HG03571 (cell line): Measurements from ENCODE around the gene APOLD1.
"Not testable (repeated sequence)": the region's sequence is repeated elsewhere in the genome, so short reads cannot be mapped to it uniquely, and the experiment has no call there.

ENCODE experiments used
- ATAC-seq: cut with Tn5 transposase; IDR thresholded peaks from one replicate; pipeline ENCODE4 v1.9.1; 2021; ENCODE audit not compliant: unreplicated experiment

APOLD1 gene

DNA sequence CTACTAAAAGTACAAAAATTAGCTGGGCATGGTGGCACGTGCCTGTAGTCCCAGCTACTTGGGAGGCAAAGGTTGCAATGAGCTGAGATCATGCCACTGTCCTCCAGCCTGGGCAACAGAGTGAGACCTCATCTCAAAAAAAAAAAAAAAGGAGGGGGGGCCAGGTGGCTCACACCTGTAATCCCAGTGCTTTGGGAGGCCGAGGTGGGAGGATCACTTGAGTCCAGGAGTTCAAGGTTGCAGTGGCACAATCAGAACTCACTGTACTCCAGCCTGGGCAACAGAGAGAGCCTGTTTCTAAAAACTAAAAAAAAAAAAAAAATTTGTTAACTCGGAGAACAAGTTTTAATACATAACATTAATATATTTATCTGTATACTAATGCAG, 22.1 kb downstream of the APOLD1 start:
- ATAC-seq = not testable (repeated sequence)

GRCh38 chr12:12807970-12808702, 22.7 kb downstream of the APOLD1 start:
- peak; percentile 70 for ATAC-seq

DNA sequence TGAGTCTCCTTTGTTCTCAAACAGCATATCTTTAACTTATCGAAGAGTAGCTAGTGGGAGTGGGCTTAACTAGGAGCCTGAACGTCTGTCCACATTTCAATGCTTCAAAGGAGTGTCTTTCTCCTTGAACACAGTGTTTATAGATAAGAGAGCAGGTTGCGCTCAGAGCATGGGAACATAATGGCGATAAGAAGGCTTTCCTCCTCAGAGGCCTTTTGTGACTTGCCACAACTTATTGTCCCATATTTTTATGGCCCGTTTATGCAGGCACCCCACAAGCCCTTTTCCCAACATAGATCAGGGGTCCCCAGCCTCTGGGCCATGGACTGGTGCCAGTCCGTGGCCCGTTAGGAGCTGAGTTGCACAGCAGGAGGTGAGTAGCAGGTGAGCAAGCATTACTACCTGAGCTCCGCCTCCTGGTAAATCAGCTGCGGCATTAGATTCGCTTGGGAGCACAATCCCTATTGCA, 25.1 kb downstream of the APOLD1 start:
- ATAC-seq = no peak

- no peak for ATAC-seq
Measured at GRCh38 chr12:12811343-12811742, 25.9 kb downstream of the APOLD1 start.

- ATAC-seq = no peak
Measured at GRCh38 chr12:12812174-12812573, 26.7 kb downstream of the APOLD1 start.

DNA sequence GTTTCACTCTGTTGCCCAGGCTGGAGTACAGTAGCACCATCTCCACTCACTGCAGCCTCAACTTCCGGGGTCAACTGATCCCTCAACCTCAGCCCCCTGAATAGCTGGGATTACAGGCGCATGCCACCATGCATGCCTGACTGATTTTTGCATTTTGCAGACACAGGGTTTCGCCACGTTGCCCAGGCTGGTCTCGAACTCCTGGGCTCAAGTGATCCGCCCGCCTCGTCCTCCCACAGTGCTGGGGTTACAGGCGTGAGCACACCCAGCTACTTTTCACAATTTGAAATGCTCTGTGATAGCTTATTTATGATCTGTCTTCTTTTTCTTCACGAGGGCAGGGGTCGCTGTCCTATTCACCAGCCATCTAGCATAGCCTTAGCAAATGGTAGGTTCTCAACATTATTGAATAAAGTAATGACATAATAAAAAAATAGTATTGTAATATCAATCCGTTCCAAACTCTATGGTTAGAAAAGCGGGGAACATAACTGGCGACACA, 27.2 kb downstream of the APOLD1 start:
- peak; percentile 1 for ATAC-seq

- peak; percentile 84 for ATAC-seq
Measured at GRCh38 chr12:12813120-12814101, 28.0 kb downstream of the APOLD1 start, which contains the start of gene DDX47. TSS of gene DDX47 (plus strand) at chr12:12813346. CDS start at chr12:12813368, 22 bp downstream.

DNA sequence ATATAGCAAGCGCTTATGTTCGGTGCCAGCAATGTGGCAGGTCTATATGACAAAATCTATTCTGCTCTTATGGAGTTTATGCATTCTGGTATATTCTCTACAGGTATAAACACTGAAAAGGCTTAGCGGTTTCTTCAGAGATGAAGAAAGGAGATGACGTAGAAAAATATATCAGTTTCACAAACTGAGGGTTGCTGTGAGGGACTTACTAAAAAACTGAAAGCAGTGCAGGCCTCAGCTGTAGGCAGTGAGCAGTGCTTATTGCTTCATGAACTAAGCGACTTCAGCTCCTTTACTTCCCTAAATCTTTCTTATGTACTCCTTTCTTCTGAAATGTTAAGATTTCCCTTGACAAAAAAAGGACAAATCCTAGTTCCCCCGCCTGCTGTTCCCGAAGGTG, 32.2 kb downstream of the APOLD1 start:
- no peak for ATAC-seq

DNA sequence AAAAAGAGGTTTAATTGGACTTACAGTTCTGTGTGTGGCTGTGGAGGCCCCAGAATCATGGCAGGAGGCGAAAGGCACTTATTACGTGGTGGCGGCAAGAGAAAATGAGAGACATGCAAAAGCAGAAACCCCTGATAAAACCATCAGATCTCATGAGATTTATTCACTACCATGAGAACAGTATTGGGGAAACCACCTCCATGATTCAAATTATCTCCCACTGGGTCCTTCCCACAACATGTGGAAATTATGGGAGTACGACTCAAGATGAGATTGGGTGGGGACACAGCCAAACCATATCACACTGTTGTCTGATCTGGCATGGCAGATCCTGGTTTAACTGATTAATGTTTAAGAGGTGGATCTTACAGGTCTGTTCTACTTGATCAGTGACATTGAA, 33.2 kb downstream of the APOLD1 start:
- ATAC-seq = no peak

DNA sequence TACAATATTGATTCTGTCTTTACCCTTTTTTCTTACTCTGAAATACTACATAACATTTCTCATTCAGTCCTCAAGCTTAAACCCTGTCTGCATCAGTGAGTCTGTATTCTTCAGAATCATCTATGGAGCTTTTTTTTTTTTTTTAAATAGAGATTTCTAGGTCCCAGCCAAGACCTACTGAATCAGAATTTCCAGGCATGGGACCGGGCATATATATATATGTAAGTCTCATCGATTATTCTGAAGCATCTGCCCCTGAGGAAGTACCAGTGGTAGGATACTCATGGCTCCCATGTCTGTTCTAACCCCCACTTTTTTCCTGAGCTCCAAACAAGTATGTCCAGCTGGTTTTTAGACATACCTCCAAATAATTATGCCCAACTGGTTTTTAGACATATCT, 33.8 kb downstream of the APOLD1 start:
- ATAC-seq = no peak

- no peak for ATAC-seq
Measured at GRCh38 chr12:12819752-12820311, 34.4 kb downstream of the APOLD1 start.

- ATAC-seq = not testable (repeated sequence)
Measured at GRCh38 chr12:12820376-12820775, 34.9 kb downstream of the APOLD1 start.

- peak; percentile 69 for ATAC-seq
Measured at GRCh38 chr12:12821975-12822374, 36.5 kb downstream of the APOLD1 start.

DNA sequence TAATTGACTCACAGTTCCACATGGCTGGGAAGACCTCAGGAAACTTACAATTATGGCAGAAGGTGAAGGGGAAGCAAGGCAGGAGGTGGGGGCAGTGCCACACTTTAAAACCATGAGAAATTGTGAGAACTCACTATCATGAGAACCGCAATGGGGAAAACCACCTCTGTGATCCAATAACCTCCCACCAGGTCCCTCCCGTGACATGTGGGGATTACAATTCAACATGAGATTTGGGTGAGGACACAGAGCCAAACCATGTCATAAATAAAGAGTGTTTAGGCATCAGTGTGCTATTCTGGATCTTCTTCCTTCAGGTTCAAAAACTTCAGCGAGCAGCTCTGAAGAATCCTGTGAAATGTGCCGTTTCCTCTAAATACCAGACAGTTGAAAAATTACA, 37.4 kb downstream of the APOLD1 start:
- no peak for ATAC-seq

DNA sequence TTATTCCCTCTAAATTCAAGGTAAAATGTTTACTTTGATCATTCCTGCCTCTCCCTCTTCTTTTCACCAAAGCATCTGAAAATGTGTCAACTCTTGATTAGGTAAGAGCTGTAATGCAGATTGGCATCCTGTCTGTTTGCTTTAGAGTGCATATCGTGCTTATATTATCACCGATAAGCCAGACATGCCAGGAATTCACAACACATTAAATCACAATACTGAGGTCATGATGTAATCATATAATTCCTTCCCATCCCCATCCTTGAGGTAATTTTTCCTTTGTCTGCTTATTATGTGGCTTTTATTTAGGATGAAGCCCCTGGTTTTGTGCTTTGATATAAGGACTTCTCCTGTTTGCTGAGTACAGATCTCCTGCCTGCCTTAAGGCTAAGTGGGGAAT, 37.8 kb downstream of the APOLD1 start:
- ATAC-seq = no peak

DNA sequence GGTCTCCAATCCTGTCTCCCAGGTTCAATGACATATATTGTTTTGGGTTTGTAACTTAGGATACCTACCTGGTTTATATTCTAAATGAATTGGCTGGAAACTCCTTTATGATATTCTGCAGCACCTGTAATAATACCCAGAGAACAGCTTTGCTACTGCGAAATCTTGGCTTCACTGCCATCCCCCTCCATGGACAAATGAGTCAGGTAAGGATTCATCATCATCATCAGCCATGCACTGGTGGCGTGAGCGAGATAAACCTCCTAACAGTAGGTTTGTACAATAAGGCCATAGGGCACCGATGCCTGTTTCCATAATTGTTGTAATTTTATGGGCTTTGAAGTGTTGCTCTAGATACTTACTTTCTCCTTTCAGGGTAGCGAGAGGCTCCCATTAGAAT, 38.4 kb downstream of the APOLD1 start:
- ATAC-seq = no peak

- no peak for ATAC-seq
Measured at GRCh38 chr12:12835378-12836146, 50.1 kb downstream of the APOLD1 start.

GRCh38 chr12:12836571-12836970, 51.1 kb downstream of the APOLD1 start:
- no peak for ATAC-seq

GRCh38 chr12:12837025-12837812, 51.8 kb downstream of the APOLD1 start:
- no peak for ATAC-seq

DNA sequence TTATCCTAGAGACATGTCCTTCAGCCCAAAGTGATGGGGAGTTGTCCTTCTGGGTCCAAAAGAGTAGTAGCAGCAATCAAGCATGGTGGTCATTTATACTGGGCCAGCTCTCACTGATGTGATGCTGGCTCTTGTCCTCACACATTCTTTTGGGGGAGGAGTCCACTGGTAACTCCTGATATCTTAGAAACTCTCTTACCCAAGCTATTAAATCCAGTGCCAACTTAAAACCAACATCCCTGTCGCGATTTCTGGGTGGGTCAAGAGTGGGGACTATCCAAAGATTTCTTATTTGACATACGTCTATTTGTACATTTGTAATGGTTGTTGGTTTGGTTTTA, 52.3 kb downstream of the APOLD1 start:
- no peak for ATAC-seq
